DOHH2 (cell line): Measurements from ENCODE around the gene HINT1.
A peak's percentile ranks its signal among the peaks of the same experiment; 100 is the strongest.

Experiments
- H3F3A ChIP-seq: fragments of 200-600 bp; sonication (generic), shearing (Covaris generic); 2 replicates; pipeline ENCODE4 v1.6.0; 2016; ENCODE audit warnings: antibody characterized with exemption, mild to moderate bottlenecking; ENCODE audit not compliant: control insufficient read depth, insufficient read depth
- H3K27ac ChIP-seq: fragments of 200-600 bp; sonication (generic); 2 replicates; pipeline ENCODE4 v1.5.1; 2014; ENCODE audit warnings: low read depth, mild to moderate bottlenecking, low read length, moderate library complexity
- H3K27me3 ChIP-seq: fragments of 200-600 bp; sonication (generic); 2 replicates; pipeline ENCODE4 v1.6.1; 2014; ENCODE audit warnings: mild to moderate bottlenecking, low read length, mixed read lengths; ENCODE audit not compliant: control insufficient read depth
- H3K36me3 ChIP-seq: fragments of 200-600 bp; sonication (generic); 2 replicates; pipeline ENCODE4 v1.6.1; 2014; ENCODE audit warnings: mild to moderate bottlenecking, low read length, moderate library complexity, mixed read lengths; ENCODE audit not compliant: control insufficient read depth
- H3K4me1 ChIP-seq: fragments of 200-600 bp; sonication (generic); 2 replicates; pipeline ENCODE4 v1.6.1; 2014; ENCODE audit warnings: mild to moderate bottlenecking, low read length, mixed read lengths; ENCODE audit not compliant: control insufficient read depth
- H3K4me2 ChIP-seq: fragments of 200-600 bp; sonication (generic); 2 replicates; pipeline ENCODE4 v1.6.0; 2014; ENCODE audit warnings: mild to moderate bottlenecking, low read length, moderate library complexity
- H3K4me3 ChIP-seq: fragments of 200-600 bp; sonication (generic); 2 replicates; pipeline ENCODE4 v1.5.1; 2014; ENCODE audit warnings: mild to moderate bottlenecking, low read length, mixed read lengths
- H3K79me2 ChIP-seq: fragments of 200-600 bp; sonication (generic); 2 replicates; pipeline ENCODE4 v1.6.1; 2014; ENCODE audit warnings: mild to moderate bottlenecking, low read length, mixed read lengths; ENCODE audit not compliant: control insufficient read depth
- H3K9me2 ChIP-seq: fragments of 200-600 bp; sonication (generic); replicated peaks from 2 replicates; pipeline ENCODE4 v1.6.1; 2014; ENCODE audit warnings: mild to moderate bottlenecking, low read length, mixed read lengths; ENCODE audit not compliant: control insufficient read depth
- H3K9me3 ChIP-seq: fragments of 200-600 bp; sonication (generic); 2 replicates; pipeline ENCODE4 v1.6.1; 2014; ENCODE audit warnings: antibody characterized with exemption, low read length, mixed read lengths; ENCODE audit not compliant: control insufficient read depth, insufficient read depth
- H4K20me1 ChIP-seq: fragments of 200-600 bp; sonication (generic); 2 replicates; pipeline ENCODE4 v1.6.0; 2014; ENCODE audit warnings: low read depth, mild to moderate bottlenecking, antibody characterized with exemption, low read length, moderate library complexity; ENCODE audit not compliant: control insufficient read depth, insufficient read depth
- CTCF ChIP-seq: fragments of 200-600 bp; sonication (generic); IDR thresholded peaks from one replicate; pipeline ENCODE4 v1.5.1; 2014; ENCODE audit warnings: antibody characterized with exemption, mild to moderate bottlenecking, low read depth, low read length; ENCODE audit not compliant: poor library complexity, severe bottlenecking
- EZH2phosphoT487 ChIP-seq: fragments of 200-600 bp; sonication (generic); IDR thresholded peaks from 2 replicates; pipeline ENCODE4 v1.6.1; 2017; ENCODE audit warnings: borderline replicate concordance, mild to moderate bottlenecking, antibody characterized with exemption, low read length, moderate library complexity, mixed read lengths

The HINT1 gene

GRCh38 chr5:131165119-131165727, at the start of gene HINT1:
TSS of gene HINT1 (minus strand) at chr5:131165256. CDS start at chr5:131165205, 51 bp downstream.
- TF ChIP-seq EZH2phosphoT487 (no peak), CTCF (no peak)
- peaks cover 36% of the 10 kb centered on the region for H3K4me1 ChIP-seq
- peaks cover 47% of the 10 kb centered on the region for H3K36me3 ChIP-seq

DNA sequence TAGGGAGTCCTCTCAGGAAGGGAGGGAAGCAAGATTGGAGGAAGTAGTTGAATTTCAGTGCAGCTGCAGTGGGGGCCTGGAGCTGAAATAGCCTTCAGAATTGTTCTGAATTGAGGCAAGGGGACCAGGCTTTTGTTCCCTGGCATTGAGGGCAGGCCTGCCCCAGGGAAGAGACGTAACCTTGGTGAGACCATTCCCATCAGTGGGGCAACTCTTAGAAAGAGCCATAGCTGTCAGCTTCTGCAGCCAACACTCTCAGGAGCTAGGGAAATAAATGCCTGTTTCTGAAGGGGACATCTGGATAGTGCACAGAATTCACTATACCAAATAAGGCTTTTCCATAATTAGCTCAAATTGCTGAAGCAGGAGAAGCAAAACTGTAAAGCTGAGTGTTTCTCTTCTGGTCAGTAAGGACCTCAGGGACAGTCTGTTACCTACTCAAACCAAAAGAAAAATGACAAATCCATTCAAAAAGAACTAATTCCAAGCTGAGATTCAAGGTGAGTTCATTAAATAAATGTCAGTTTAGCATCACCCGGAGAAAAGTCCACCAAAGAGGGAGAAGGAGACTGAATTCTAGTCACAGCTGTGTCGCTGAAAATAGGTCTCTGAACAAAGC, 49.7 kb upstream of the HINT1 start:
- H3K4me1 ChIP-seq, result peaks cover 50% of the 10 kb centered on the region
- H3K9me2 ChIP-seq, result no peaks in the 10 kb centered on the region
- H3K27me3 ChIP-seq, result no peaks in the 10 kb centered on the region
- TF ChIP-seq CTCF, result no peak
- no peak for TF ChIP-seq EZH2phosphoT487
- H3K79me2 ChIP-seq, result peaks cover 58% of the 10 kb centered on the region
- H3K36me3 ChIP-seq, result peaks cover 13% of the 10 kb centered on the region
- no peak overlapping the region for H3K4me3 ChIP-seq
- peak overlapping the region; percentile 50 for H3K4me2 ChIP-seq
- no peaks in the 10 kb centered on the region for H3K9me3 ChIP-seq
- no peak overlapping the region for H3K27ac ChIP-seq
- peaks cover 13% of the 10 kb centered on the region for H3F3A ChIP-seq
- no peaks in the 10 kb centered on the region for H4K20me1 ChIP-seq

More at GRCh38 chr5:131165119-131165727, at the start of gene HINT1:
- H3K9me2 ChIP-seq, result no peaks in the 10 kb centered on the region
- peaks cover 15% of the 10 kb centered on the region for H4K20me1 ChIP-seq
- peak within 1 kb of the TSS; percentile 84 for H3K4me2 ChIP-seq
- H3F3A ChIP-seq, result peaks cover 4% of the 10 kb centered on the region; the same call in 1 of the 2 replicates
- H3K9me3 ChIP-seq, result no peaks in the 10 kb centered on the region
- H3K27me3 ChIP-seq, result no peaks in the 10 kb centered on the region
- H3K79me2 ChIP-seq, result peaks cover 50% of the 10 kb centered on the region
- H3K4me3 ChIP-seq, result peak within 1 kb of the TSS; percentile 87
- peak within 1 kb of the TSS; percentile 75 for H3K27ac ChIP-seq

DNA sequence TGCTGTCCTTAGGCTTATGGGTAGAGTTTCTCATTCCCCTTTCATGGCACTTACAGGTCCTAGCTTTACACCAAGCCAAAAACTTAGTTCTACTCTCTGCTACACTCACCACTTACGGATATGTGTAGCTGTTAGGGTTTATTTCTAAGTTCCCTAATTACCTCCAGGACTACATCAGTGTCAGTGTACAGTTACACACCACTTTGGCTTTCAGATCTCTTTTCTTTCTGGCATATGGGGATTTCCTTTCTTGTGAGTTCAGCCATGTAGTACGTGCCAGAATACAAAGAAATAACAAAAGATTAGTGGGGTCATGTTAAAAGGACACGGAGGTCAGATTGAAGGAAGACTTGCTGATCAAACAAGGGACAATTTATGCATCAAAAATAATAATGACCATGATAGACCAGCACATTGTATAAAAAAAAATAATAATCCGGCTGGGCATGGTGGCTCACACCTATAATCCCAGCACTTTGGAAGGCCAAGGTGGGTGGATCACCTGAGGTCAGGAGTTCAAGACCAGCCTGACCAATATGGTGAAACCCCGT, 47.5 kb upstream of the HINT1 start:
- peak overlapping the region; percentile 58 for H3K4me3 ChIP-seq
- no peaks in the 10 kb centered on the region for H4K20me1 ChIP-seq
- peak overlapping the region; percentile 82 for H3K4me2 ChIP-seq
- no peaks in the 10 kb centered on the region for H3K9me2 ChIP-seq
- peaks cover 21% of the 10 kb centered on the region for H3F3A ChIP-seq
- H3K79me2 ChIP-seq, result peaks cover 49% of the 10 kb centered on the region
- H3K36me3 ChIP-seq, result peaks cover 13% of the 10 kb centered on the region
- no peaks in the 10 kb centered on the region for H3K27me3 ChIP-seq
- H3K27ac ChIP-seq, result peak overlapping the region; percentile 14; the same call in 1 of the 2 replicates
- TF ChIP-seq CTCF (no peak), EZH2phosphoT487 (no peak)
- H3K9me3 ChIP-seq, result no peaks in the 10 kb centered on the region
- peaks cover 70% of the 10 kb centered on the region for H3K4me1 ChIP-seq
